Upper lobe of right lung (tissue), 1 donor: ENCODE measurements around the gene AP4B1. TPM values are rescaled to one million over a fixed set of nuclear protein-coding genes. Genes with fewer than 3 reads are reported as not detected.
A peak's percentile ranks its signal among the peaks of the same experiment; 100 is the strongest.
"Not testable (repeated sequence)": the region's sequence is repeated elsewhere in the genome, so short reads cannot be mapped to it uniquely, and the experiment has no call there.

Experiments
- ATAC-seq: fragments of 200-7000 bp; cut with Tn5 transposase; one replicate; pipeline ENCODE4 v1.9.1; 2020; ENCODE audit warnings: mild to moderate bottlenecking, moderate library complexity
- DNase-seq: peaks from one replicate; pipeline ENCODE4 v3.0.0-alpha.2; 2020
- H3K27ac ChIP-seq: fragments of 200-600 bp; one replicate; pipeline ENCODE4 v1.8.0; 2022
- H3K27me3 ChIP-seq: fragments of 200-600 bp; one replicate; pipeline ENCODE4 v1.8.0; 2022; ENCODE audit warnings: mild to moderate bottlenecking
- H3K36me3 ChIP-seq: fragments of 200-600 bp; one replicate; pipeline ENCODE4 v1.8.0; 2022
- H3K4me1 ChIP-seq: fragments of 200-600 bp; one replicate; pipeline ENCODE4 v1.8.0; 2022
- H3K4me3 ChIP-seq: fragments of 200-600 bp; one replicate; pipeline ENCODE4 v1.8.0; 2022; ENCODE audit warnings: mild to moderate bottlenecking
- H3K9me3 ChIP-seq: fragments of 200-600 bp; one replicate; pipeline ENCODE4 v1.8.0; 2022
- intact Hi-C: fragments of 100-400 bp; cut with DNase I; formaldehyde crosslinking; loops from one replicate; pipeline ENCODE4 v1.11.0; 2022
- total RNA-seq: library from RNA; stranded (reverse); fragmentation: NEBNext Ultra II Directional; extraction: Animal tissue kit (Norgen Biotek cat#: 25700); gene quantifications from one replicate; pipeline ENCODE4 v1.2.1, GENCODE V29; 2021
- TF ChIP-seq, protein P1 (sequence below): fragments of 200-600 bp; IDR thresholded peaks from one replicate; pipeline ENCODE4 v1.8.0; 2022; ENCODE audit warnings: antibody characterized with exemption
- donor health status: DM: no; HTN: yes; CAD: no; lungs with severe emphysema.

AP4B1 gene
- total RNA-seq, 1 donor from 2014 or later, result 16.1 TPM

DNA sequence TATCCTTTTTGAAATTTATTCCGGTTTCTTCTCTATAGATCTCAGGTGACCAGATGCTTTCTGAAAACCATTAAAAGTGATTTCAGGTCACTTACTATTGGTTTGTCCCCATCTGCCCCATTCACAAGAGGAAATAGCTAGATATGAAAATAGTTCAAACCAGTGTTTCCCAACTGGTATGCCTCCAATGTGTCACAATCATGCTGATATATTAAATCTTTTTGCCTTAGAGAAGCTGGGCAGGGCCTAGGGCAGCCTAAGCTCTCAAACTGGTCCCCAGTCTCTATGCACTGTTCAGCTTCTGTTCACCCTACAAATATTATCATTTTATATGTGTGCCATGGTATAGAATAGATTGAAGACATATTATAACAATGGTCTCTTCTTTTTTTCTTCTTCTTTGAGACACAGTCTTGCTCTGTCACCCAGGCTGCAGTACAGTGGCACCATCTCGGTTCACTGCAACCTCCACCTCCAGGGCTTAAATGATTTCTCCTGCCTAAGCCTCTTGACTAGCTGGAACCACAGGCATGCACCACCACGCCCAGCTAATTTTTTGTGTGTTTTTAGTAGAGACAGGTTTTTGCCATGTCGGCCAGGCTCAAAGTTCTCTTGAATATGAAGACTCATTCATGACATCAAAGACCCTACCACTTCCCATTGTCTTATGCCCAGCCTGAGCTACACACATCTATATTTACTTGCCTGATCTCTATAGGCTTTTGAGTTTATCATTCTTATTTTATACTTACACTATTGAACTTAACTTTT lies 48.8 kb downstream of the AP4B1 start:
- TF ChIP-seq, protein P1, sequence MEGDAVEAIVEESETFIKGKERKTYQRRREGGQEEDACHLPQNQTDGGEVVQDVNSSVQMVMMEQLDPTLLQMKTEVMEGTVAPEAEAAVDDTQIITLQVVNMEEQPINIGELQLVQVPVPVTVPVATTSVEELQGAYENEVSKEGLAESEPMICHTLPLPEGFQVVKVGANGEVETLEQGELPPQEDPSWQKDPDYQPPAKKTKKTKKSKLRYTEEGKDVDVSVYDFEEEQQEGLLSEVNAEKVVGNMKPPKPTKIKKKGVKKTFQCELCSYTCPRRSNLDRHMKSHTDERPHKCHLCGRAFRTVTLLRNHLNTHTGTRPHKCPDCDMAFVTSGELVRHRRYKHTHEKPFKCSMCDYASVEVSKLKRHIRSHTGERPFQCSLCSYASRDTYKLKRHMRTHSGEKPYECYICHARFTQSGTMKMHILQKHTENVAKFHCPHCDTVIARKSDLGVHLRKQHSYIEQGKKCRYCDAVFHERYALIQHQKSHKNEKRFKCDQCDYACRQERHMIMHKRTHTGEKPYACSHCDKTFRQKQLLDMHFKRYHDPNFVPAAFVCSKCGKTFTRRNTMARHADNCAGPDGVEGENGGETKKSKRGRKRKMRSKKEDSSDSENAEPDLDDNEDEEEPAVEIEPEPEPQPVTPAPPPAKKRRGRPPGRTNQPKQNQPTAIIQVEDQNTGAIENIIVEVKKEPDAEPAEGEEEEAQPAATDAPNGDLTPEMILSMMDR, result no peak
- no peak for ATAC-seq
- no peaks in the 10 kb centered on the region for H3K27me3 ChIP-seq
- no peak overlapping the region for H3K4me3 ChIP-seq
- H3K36me3 ChIP-seq, result no peaks in the 10 kb centered on the region
- intact Hi-C loops, result no loop called here
- peaks cover 24% of the 10 kb centered on the region for H3K4me1 ChIP-seq
- no peaks in the 10 kb centered on the region for H3K9me3 ChIP-seq
- no peak overlapping the region for H3K27ac ChIP-seq
- no peak for DNase-seq

DNA sequence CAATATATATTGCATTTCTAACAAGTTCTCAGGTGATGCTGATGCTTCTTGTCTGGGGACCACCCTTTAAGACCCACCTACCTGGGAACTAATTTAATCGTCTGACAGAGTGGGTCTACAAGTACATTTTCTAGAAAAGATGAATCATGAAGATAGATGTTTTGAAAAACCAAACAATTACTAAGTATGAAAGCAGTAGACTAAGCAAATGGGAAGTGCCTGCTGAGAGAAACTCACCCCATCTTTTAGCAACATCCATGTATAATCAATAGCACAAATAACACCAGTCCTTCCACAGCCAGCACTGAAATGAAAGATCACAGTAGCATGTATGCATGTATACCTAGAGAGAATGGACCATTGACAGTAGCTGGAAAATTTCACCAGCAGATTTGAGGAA lies 50.4 kb downstream of the AP4B1 start:
- TF ChIP-seq, protein P1, result no peak
- intact Hi-C loops, result no loop called here
- Histone ChIP-seq H3K4me3 (no peak overlapping the region), H3K9me3 (no peaks in the 10 kb centered on the region), H3K36me3 (no peaks in the 10 kb centered on the region), H3K27ac (no peak overlapping the region), H3K27me3 (no peaks in the 10 kb centered on the region), H3K4me1 (peaks cover 18% of the 10 kb centered on the region)
- ATAC-seq (no peak), DNase-seq (no peak)

DNA sequence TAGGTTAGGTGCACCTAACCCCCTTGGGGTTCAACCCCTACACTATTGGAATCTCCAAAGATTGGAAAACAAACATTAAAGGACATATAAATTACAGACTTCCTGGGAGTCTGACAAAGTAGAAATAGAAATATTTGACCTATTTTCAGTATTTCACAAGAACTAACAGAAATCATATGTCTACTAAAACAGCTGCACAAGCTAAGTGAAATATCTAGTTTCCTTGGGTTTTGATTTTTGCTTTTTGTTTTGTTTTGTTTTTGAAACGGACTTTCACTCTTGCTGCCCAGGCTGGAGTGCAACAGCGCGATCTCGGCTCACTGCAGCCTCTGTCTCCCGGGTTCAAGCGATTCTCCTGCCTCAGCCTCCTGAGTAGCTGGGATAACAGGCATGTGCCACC lies 51.9 kb downstream of the AP4B1 start:
- ATAC-seq, H3K4me3 ChIP-seq, H3K36me3 ChIP-seq, H3K9me3 ChIP-seq, H3K27me3 ChIP-seq, DNase-seq, intact Hi-C loops: not testable (repeated sequence)
- Histone ChIP-seq H3K27ac (peak overlapping the region; percentile 49), H3K4me1 (peaks cover 11% of the 10 kb centered on the region)

DNA sequence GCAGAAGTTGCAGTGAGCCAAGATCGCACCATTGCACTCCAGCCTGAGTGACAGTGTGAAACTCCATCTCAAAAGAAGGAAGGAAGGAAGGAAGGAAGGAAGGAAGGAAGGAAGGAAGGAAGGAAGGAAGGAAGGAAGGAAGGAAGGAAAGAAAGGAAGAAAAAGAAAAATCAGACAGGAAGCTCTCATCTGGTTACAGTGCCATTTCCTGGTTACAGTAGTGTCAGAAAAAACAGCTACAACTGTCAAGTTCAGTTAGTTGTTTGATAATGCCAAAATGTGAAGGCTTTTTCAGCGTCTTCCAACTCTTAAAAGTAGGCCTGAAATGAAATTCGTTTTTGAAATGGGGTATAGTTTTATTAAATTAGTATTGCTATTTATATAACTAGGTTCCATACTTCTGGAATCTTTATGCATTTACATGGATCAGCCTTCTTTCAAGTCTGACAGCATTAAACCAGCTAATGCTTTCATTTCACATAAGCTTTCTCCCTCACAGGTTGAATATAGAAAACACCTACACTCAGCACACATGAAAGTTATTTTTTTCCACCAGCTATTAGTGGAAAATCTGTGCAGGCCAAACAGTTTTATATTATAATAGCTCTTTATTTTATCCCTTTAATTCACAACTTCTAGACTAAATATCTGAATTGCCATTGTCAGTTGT lies 54.3 kb downstream of the AP4B1 start:
- no peaks in the 10 kb centered on the region for H3K36me3 ChIP-seq
- ATAC-seq, result no peak
- H3K27ac ChIP-seq, result no peak overlapping the region
- no peak overlapping the region for H3K4me3 ChIP-seq
- H3K9me3 ChIP-seq, result no peaks in the 10 kb centered on the region
- TF ChIP-seq, protein P1, result no peak
- no peak for DNase-seq
- intact Hi-C loops, result no loop called here
- no peaks in the 10 kb centered on the region for H3K27me3 ChIP-seq
- no peaks in the 10 kb centered on the region for H3K4me1 ChIP-seq

DNA sequence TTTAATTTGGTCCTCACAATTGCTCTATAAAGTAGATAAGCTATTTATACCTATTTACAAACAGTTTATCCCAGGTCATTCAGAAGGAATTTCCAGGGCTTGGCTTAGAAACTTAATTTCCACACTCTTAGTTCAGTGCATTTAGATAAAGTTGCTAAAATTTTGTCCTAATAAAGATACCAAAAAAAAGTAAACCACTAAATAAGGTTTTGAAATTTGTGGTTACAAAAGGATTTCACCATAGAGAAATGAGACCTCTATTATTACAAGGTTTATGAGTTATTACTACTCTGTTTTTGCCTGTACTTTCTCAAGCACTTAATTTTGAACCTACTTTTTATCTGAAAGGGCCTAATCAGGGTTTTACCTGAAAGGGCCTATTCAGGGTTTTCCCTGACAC lies 55.5 kb downstream of the AP4B1 start:
- Histone ChIP-seq H3K36me3 (no peaks in the 10 kb centered on the region), H3K27me3 (no peaks in the 10 kb centered on the region), H3K9me3 (no peaks in the 10 kb centered on the region), H3K4me1 (no peaks in the 10 kb centered on the region), H3K4me3 (no peak overlapping the region), H3K27ac (no peak overlapping the region)
- ATAC-seq (no peak), DNase-seq (no peak)
- intact Hi-C loops, result no loop called here
- TF ChIP-seq, protein P1, result no peak

DNA sequence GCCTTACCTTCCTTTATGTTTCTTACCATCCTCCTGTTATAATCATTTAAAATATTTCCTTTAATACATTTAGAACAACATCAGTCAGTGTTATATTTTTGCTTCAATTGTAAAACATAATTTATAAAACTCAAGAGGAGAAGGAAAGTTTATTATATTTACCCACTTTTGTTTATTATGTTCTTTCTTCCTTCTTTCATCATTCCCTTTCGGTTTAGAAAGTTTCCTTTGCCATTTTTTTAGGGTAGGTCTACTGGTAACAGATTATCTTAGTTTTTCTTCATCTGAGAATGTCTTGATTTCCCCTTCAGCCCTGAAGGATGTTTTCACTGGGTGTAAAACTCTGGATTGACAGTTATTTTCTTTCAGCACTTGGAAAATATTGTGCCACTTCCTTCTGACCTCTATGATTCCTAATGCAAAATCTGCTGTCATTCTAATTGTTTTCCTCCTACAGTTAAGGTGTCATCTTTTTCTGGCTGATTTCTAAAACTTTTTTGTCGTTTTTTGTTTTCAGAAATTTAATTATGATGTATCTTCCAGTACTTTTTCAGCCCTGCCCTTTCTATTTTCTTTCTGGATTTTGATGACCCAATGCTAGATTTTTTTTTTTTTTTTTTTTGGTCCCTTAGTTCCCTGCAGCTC lies 58.1 kb downstream of the AP4B1 start:
- intact Hi-C loops, result no loop called here
- H3K9me3 ChIP-seq, result no peaks in the 10 kb centered on the region
- H3K27ac ChIP-seq, result no peak overlapping the region
- H3K36me3 ChIP-seq, result no peaks in the 10 kb centered on the region
- TF ChIP-seq, protein P1, result no peak
- H3K4me3 ChIP-seq, result no peak overlapping the region
- ATAC-seq, result no peak
- no peaks in the 10 kb centered on the region for H3K27me3 ChIP-seq
- no peak for DNase-seq
- no peaks in the 10 kb centered on the region for H3K4me1 ChIP-seq
